Lower leg skin (tissue), 4 donors: ENCODE data around the gene GH2. TPM values are rescaled to one million over a fixed set of nuclear protein-coding genes. Genes with fewer than 3 reads are reported as not detected.

Experiments used
- DNase-seq, 2 donors: peaks; one replicate each; pipeline ENCODE4 v3.0.0-alpha.2; 2019; ENCODE audit warnings: low spot score in 2 of 2
- H3K4me3 ChIP-seq: fragments of 200-600 bp; sonication (generic); 2 replicates; pipeline ENCODE4 v1.5.1; 2017; ENCODE audit warnings: mild to moderate bottlenecking, low read depth; ENCODE audit not compliant: poor library complexity, severe bottlenecking
- POLR2A ChIP-seq, 2 donors: fragments of 450-650 bp; IDR thresholded peaks; one replicate each; pipeline ENCODE4 v1.6.1; 2016 to 2017; ENCODE audit warnings: antibody characterized with exemption in 2 of 2, mild to moderate bottlenecking in 1 of 2, moderate library complexity in 1 of 2
- WGBS, 2 donors: methylation state at CpG; one replicate each; pipeline ENCODE4 v1.1.5; 2018; 5-methylcytosine and 5-hydroxymethylcytosine counted together
- intact Hi-C: fragments of 100-400 bp; cut with DNase I; formaldehyde crosslinking; loops from one replicate; pipeline ENCODE4 v1.15.0; 2023; ENCODE audit warnings: low total_unique reads
- total RNA-seq, 4 donors: library from RNA; depleted of rRNA; stranded (reverse); fragments of >200 nt; gene quantifications; one replicate each; pipeline ENCODE4 v1.1.0, GENCODE V29; 2016
- TF ChIP-seq, protein P1 (sequence below), 3 donors: fragments of 450-650 bp; IDR thresholded peaks; one replicate each; pipeline ENCODE4 v1.5.1; 2016; ENCODE audit warnings: antibody characterized with exemption in 3 of 3, mild to moderate bottlenecking in 3 of 3, moderate library complexity in 2 of 3

Gene GH2
- total RNA-seq: not detected

DNA sequence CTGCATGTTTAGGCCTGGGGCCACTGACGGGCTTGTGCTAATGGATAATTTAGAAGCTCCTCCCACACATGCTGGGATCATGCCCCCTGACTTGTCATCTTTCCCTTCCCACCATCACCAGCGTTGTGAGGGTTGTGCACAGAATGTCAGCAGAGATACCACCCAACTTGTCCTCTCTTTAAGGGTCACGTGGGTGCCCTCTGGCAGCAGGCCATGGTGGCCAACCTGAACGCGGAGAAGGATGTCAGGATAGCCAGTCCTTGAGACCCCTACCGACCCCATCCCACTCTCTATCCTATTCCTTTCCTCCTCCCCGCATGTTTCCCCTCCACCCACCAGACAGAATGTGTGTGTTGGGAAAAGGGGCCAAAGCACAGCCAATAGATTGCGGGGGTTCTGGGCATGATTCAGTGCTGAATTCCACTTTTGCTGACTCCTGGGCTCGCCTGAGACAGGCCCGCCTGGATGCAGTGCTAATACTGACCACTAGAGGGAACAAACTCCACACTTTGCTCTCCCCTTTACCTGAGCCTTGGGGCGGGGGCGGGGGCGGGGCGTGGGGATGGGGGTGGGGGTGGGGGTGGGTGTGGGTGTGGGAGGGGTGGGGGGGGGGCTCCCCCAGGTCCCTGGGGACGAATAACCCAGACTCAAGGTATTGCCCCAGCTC lies at the start of gene GH2:
Gene GH2 (minus strand): TSS at position 10 of the 667 bp plus-strand sequence. CDS start 143 bp downstream, outside the sequence.
- DNase-seq: peak in 1 of 2 donors; percentile 18
- intact Hi-C loops: no loop called here
- H3K4me3 ChIP-seq: no peak within 1 kb of the TSS
- WGBS, 2 donors: 36 to 40% methylated on average over 13 to 15 of the region's 15 CpGs
- TF ChIP-seq, protein P1, sequence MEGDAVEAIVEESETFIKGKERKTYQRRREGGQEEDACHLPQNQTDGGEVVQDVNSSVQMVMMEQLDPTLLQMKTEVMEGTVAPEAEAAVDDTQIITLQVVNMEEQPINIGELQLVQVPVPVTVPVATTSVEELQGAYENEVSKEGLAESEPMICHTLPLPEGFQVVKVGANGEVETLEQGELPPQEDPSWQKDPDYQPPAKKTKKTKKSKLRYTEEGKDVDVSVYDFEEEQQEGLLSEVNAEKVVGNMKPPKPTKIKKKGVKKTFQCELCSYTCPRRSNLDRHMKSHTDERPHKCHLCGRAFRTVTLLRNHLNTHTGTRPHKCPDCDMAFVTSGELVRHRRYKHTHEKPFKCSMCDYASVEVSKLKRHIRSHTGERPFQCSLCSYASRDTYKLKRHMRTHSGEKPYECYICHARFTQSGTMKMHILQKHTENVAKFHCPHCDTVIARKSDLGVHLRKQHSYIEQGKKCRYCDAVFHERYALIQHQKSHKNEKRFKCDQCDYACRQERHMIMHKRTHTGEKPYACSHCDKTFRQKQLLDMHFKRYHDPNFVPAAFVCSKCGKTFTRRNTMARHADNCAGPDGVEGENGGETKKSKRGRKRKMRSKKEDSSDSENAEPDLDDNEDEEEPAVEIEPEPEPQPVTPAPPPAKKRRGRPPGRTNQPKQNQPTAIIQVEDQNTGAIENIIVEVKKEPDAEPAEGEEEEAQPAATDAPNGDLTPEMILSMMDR (IDR thresholded peaks at IDR 0.05): no peak
- TF ChIP-seq POLR2A (IDR thresholded peaks at IDR 0.05): no peak

DNA sequence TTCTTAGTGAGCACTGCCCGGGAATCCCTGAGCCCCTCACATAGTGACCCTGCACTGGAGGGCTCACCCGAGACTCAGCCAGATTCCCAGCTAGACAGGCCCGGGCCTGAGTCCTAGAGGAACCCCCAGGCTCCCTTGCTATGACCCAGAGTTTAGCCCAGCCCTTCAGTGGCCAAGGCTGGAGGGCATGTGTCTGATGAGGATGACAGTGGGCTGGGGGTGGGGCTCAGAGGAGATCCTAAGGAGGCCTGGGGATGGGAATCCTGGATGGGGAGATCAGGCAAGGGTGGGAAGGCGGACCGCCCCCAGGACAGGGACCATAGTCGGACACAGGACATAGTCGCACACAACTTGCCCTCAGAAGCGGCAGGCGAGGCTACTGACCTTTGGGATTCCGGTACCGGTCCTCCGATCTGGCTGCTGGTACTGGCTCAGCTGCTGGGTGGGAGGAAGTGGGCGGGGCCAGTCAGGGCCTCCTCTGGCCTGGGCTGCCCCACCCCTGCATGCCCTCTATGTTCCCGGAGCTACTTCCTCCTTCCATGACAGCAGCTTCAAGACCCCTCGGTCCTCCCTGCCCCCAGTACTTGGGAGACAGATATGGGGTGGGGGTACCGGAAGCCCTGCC lies 49.3 kb upstream of the GH2 start:
- no peak overlapping the region for H3K4me3 ChIP-seq
- TF ChIP-seq POLR2A (IDR thresholded peaks at IDR 0.05): no peak
- TF ChIP-seq, protein P1 (IDR thresholded peaks at IDR 0.05): no peak
- 49 to 60% methylated on average over 14 of the region's 16 CpGs for WGBS, 2 donors
- intact Hi-C loops: no loop called here
- DNase-seq: peak; percentile 54 to 93

DNA sequence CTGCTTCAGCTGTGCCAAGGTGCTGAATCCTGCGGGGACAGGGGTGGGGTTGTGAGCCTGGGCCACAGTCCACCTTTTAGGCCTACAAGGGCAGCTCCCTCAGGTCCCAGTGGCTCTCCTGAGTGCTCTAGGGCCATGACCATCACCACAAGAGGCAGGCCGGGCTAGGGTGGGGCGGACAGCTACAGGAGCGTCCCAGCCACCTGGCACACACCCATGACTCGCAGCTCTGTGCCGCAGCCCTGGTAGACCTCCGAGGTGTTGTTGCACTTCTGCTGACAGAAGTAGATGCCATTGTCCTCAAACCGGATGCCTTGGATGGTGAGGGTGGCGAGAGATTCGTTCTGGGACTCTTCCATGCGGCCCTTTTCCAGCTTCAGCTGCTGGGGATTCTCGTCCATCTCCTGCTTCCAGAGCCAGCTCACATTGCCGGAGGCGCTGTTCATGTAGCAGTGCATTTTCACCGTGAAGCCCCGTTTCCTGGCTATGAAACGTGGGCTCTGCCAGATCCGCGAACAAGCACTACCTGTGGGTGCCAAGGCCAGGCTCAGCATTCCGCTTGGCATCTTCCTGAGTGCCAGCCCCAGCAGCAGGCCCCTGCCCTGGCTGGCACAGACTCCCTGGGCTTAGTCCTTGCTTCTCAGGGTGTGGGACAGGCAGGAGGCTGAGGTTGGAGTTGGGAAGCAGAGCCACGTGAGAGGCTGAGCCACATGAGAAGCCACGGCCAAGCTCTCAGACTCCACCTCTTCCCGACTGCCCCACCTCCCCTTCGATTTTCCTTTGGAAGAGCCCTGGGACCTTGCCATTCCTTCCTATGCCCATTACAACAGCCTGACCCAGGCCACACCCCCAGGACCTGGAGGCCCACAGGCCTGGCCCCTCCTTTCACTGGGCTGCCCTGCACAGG lies 48.4 kb upstream of the GH2 start:
- H3K4me3 ChIP-seq: no peak overlapping the region
- 38 to 39% methylated on average over 16 to 23 of the region's 24 CpGs for WGBS, 2 donors
- intact Hi-C loops: no loop called here
- TF ChIP-seq POLR2A (IDR thresholded peaks at IDR 0.05): no peak
- TF ChIP-seq, protein P1 (IDR thresholded peaks at IDR 0.05): no peak
- DNase-seq: peak in 1 of 2 donors; percentile 34

DNA sequence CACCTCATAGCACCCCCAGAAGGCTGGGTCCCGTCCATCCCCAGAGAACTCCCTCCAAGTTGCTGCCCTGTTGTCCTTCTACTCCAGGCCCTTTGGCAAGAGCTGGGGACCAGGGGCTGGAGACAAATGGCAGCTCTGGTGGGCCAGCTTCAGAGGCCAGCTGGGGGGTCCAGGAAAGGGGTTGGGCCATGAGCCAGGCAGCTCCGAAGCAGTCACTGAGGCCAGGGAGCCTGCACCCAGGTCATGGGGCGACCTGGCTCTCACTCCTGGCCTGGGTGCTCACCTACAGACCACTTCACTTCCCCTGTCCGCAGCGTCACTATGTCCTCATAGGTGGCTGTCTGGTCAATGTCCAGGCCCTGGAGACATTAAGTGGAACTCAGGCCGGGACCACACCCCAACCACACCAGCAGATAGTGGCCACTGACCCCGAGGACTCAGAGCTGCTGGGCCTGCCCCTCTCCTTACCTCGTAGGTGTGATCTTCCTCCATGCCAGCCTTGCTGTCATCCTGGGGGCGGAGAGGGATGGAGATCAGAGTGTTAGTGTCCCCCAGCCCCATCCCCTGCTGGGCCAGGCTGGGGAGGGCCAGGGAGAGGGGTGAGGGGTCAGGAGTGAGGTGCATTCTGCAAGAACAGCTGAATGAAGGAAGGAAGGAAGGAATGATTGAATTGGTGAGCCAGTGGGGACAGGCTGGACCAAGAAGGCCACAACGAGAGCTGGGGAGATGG lies 47.4 kb upstream of the GH2 start:
- TF ChIP-seq, protein P1 (IDR thresholded peaks at IDR 0.05): no peak
- no peak for TF ChIP-seq POLR2A (IDR thresholded peaks at IDR 0.05)
- DNase-seq: no peak
- WGBS, 2 donors: 91 to 97% methylated on average over 10 of the region's 10 CpGs
- intact Hi-C loops: no loop called here
- no peak overlapping the region for H3K4me3 ChIP-seq

DNA sequence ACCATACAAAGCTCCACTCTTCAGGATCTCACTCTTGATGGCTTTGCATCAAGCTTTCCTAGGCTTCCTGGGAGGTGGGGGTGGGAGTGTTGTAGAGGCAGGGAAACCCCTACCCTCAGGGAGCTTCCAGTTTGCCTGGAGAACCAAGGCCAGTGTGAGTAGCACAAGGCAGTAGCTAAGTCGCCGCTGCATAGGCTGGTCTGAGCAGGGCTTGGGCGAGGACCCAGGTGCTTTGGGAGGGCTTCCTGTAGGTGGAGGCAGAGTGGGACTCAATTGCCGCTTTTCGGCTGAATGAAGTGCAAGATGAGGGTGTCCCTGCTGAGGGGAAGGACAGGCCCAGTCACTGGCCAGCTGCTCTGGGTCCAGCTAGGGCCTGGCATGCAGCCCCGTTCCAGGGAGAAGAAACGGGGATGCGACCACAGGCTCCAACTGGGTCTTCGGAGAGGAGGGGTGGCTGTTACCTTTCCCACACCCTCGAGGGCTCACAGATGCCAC lies 46.5 kb upstream of the GH2 start:
- TF ChIP-seq, protein P1 (IDR thresholded peaks at IDR 0.05): no peak
- no peak for TF ChIP-seq POLR2A (IDR thresholded peaks at IDR 0.05)
- no peak for DNase-seq
- WGBS, 2 donors: 92 to 96% methylated on average over 10 of the region's 10 CpGs
- no peak overlapping the region for H3K4me3 ChIP-seq
- intact Hi-C loops: no loop called here
